ENCODE data around the gene SRRM1.
A peak's percentile ranks its signal among the peaks of the same experiment; 100 is the strongest.

SRRM1 gene, protein sequence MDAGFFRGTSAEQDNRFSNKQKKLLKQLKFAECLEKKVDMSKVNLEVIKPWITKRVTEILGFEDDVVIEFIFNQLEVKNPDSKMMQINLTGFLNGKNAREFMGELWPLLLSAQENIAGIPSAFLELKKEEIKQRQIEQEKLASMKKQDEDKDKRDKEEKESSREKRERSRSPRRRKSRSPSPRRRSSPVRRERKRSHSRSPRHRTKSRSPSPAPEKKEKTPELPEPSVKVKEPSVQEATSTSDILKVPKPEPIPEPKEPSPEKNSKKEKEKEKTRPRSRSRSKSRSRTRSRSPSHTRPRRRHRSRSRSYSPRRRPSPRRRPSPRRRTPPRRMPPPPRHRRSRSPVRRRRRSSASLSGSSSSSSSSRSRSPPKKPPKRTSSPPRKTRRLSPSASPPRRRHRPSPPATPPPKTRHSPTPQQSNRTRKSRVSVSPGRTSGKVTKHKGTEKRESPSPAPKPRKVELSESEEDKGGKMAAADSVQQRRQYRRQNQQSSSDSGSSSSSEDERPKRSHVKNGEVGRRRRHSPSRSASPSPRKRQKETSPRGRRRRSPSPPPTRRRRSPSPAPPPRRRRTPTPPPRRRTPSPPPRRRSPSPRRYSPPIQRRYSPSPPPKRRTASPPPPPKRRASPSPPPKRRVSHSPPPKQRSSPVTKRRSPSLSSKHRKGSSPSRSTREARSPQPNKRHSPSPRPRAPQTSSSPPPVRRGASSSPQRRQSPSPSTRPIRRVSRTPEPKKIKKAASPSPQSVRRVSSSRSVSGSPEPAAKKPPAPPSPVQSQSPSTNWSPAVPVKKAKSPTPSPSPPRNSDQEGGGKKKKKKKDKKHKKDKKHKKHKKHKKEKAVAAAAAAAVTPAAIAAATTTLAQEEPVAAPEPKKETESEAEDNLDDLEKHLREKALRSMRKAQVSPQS

DNA sequence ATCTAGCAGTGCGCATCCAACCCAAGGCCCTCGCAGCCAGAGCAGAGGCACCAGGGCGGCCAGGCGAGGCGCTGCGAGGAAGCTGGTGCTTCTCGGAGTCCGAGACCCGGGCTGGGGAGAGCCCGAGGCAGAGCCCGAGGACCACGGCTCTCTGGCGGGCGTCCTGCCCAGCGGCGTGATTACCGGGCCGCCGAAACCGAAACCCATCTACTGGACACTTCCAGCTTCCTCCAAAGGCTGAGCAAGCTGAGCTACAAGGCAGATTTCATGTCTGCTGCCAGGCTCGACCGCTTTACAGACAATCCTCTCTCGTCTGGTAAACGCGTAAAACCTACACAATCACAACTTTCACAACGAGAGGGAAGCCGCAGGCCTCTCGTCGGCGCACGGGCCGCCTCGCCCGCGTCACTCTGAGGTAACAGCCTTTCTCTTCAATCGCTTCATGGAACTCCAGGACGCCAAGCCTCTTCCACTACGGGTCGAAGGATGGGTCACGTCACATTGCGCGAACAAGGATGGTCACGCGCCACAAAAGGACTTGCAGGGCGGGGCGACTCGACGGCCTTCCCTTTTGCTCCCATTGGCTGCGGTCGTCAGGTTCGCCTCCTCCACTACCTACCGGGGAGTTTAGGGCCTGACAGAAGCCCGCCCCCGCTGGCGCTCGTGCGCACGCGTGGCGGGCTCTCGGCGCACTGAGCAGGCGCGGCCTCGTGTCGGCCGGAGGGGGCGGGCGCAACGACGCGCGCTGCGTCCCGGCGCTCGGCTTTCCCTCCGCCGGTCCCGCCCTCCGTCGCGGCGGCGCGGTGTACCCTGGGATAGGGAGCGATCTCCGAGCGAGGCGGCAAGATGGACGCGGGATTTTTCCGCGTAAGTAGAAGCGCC is at the start of gene SRRM1:
Gene SRRM1 (plus strand): TSS at position 822 of the 882 bp plus-strand sequence. CDS start 25 bp downstream, at position 847.
- Histone ChIP-seq H3K36me3 (ENCODE audit: control insufficient read depth, insufficient read depth, low read length) (peaks cover 8% of the 10 kb centered on the region), H3K9me3 (ENCODE audit: control insufficient read depth, insufficient read depth, low read length) (no peaks in the 10 kb centered on the region), H3K4me3 (ENCODE audit: low read depth, low read length) (peak within 1 kb of the TSS; percentile 99), H3K27me3 (ENCODE audit: control insufficient read depth, insufficient read depth, low read length) (no peaks in the 10 kb centered on the region), H3K9ac (ENCODE audit: low read depth, low read length) (peak within 1 kb of the TSS; percentile 99), H3K4me1 (ENCODE audit: control insufficient read depth, insufficient read depth, low read length) (no peaks in the 10 kb centered on the region)

DNA sequence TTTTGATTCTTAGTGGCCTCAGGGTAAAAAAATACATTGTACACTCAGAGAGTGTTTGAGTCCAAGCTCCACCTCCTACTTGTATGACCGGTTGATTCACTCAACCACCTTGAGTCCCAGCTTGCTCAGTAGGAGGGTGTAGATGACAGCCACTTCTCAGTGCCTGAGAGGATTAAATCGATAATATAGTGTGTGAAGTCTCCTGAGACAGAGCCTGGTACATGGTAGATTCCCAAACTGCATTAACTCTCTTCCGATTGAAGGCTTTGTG is 48.8 kb upstream of the SRRM1 start:
- Histone ChIP-seq H3K4me3 (ENCODE audit: low read depth, low read length) (no peak overlapping the region), H3K4me1 (ENCODE audit: control insufficient read depth, insufficient read depth, low read length) (no peaks in the 10 kb centered on the region), H3K36me3 (ENCODE audit: control insufficient read depth, insufficient read depth, low read length) (no peaks in the 10 kb centered on the region), H3K9ac (ENCODE audit: low read depth, low read length) (no peak overlapping the region), H3K27me3 (ENCODE audit: control insufficient read depth, insufficient read depth, low read length) (no peaks in the 10 kb centered on the region), H3K9me3 (ENCODE audit: control insufficient read depth, insufficient read depth, low read length) (no peaks in the 10 kb centered on the region)

DNA sequence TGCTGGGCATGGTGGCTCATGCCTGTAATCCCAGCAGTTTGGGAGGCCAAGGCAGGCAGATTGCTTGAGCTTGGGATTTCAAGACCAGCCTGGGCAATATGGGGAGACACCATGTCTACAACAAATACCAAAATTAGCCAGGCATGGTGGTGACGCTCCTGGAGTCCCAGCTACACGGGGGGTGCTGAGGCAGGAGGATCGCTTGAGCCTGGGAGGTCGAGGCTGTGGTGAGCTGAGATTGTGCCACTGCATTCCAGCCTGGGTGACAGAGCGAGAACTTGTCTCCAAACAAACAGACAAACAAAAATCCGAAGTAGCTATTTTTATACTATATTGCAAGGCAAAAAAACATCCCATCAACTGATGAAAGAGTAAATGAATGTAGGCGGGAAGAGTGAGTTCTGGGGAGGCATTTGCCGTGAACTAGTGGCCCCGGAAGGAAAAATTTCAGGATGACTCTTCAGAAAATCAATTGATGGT is 46.7 kb upstream of the SRRM1 start:
- H3K36me3 ChIP-seq (ENCODE audit: control insufficient read depth, insufficient read depth, low read length), result no peaks in the 10 kb centered on the region
- no peaks in the 10 kb centered on the region for H3K9me3 ChIP-seq (ENCODE audit: control insufficient read depth, insufficient read depth, low read length)
- no peak overlapping the region for H3K4me3 ChIP-seq (ENCODE audit: low read depth, low read length)
- H3K4me1 ChIP-seq (ENCODE audit: control insufficient read depth, insufficient read depth, low read length), result no peaks in the 10 kb centered on the region
- H3K9ac ChIP-seq (ENCODE audit: low read depth, low read length), result no peak overlapping the region
- no peaks in the 10 kb centered on the region for H3K27me3 ChIP-seq (ENCODE audit: control insufficient read depth, insufficient read depth, low read length)

DNA sequence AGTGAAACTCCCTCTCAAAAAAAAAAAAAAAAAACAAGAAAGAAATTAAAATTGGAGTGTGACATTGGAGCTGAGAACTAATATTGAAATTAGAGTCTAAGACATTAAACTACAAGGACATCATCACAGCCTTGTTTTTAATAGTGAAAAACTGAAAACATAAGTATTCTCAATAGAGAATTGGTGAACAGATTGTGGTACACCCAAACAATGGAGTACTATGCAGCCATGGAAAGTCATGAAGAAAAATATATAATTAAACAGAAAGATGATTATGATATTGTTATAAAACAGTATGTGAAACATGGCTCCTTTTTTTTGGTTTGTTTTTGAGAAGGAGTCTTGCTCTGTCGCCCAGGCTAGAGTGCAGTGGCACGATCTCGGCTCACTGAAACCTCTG is 43.8 kb upstream of the SRRM1 start:
- no peaks in the 10 kb centered on the region for H3K36me3 ChIP-seq (ENCODE audit: control insufficient read depth, insufficient read depth, low read length)
- no peak overlapping the region for H3K9ac ChIP-seq (ENCODE audit: low read depth, low read length)
- no peaks in the 10 kb centered on the region for H3K9me3 ChIP-seq (ENCODE audit: control insufficient read depth, insufficient read depth, low read length)
- no peaks in the 10 kb centered on the region for H3K27me3 ChIP-seq (ENCODE audit: control insufficient read depth, insufficient read depth, low read length)
- no peaks in the 10 kb centered on the region for H3K4me1 ChIP-seq (ENCODE audit: control insufficient read depth, insufficient read depth, low read length)
- H3K4me3 ChIP-seq (ENCODE audit: low read depth, low read length), result no peak overlapping the region

DNA sequence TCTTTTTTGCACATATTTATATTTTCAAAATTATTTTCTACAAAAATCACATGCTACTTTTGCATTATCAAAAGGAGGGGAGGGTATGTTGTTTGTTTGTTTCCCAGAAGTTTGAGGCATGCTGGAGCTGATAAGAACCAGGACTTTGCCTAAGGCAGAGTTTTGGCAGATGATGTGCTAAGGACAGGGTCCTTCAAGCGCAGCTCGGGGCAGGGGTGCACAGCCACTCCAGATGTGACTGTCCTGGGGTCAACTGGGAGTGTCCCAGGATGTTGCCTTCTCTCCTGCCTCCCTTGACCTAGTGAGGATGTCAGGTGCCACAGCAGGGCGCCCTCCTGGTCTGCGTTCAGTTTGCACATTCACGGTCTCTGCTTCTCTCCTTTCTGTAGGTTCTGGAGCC is 42.6 kb upstream of the SRRM1 start:
- Histone ChIP-seq H3K9me3 (ENCODE audit: control insufficient read depth, insufficient read depth, low read length) (no peaks in the 10 kb centered on the region), H3K4me1 (ENCODE audit: control insufficient read depth, insufficient read depth, low read length) (no peaks in the 10 kb centered on the region), H3K27me3 (ENCODE audit: control insufficient read depth, insufficient read depth, low read length) (no peaks in the 10 kb centered on the region), H3K4me3 (ENCODE audit: low read depth, low read length) (no peak overlapping the region), H3K36me3 (ENCODE audit: control insufficient read depth, insufficient read depth, low read length) (no peaks in the 10 kb centered on the region), H3K9ac (ENCODE audit: low read depth, low read length) (no peak overlapping the region)

DNA sequence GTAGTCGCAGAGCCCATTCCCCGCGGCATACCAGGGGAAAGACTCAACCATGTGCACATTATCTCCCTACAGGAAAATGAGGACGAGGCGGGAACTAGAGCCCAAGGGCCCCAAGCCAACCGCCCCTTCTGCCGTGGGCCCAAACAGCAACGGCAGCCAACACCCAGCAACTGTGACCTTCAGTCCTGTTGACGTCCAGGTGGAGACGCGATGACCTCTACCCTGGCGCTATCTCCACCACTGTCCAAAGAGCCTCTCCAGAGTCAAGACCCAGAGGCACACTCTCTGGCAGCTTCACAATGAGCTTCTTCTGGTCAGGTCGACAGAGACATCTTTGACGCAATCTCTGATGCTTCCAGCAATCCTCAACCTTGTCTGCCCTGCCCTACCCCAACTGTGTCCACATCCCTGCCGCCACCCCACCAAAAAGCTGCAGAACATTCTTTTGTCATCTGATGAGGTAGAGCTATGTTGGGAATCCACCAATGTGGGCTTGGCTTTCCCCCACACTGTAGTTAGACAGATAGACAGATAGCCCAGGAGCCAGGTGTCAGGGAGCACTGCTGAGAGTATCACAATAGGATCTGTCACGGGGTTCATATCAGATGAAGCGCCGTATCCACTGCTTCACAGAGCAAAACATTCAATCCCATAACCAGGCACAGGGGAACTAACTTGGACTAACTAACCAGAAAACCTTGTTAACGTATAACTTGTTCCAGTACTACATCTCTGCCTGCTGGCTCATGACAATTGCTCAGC is 37.4 kb upstream of the SRRM1 start:
- Histone ChIP-seq H3K9me3 (ENCODE audit: control insufficient read depth, insufficient read depth, low read length) (no peaks in the 10 kb centered on the region), H3K27me3 (ENCODE audit: control insufficient read depth, insufficient read depth, low read length) (no peaks in the 10 kb centered on the region), H3K4me1 (ENCODE audit: control insufficient read depth, insufficient read depth, low read length) (no peaks in the 10 kb centered on the region), H3K36me3 (ENCODE audit: control insufficient read depth, insufficient read depth, low read length) (no peaks in the 10 kb centered on the region), H3K9ac (ENCODE audit: low read depth, low read length) (no peak overlapping the region), H3K4me3 (ENCODE audit: low read depth, low read length) (no peak overlapping the region)

DNA sequence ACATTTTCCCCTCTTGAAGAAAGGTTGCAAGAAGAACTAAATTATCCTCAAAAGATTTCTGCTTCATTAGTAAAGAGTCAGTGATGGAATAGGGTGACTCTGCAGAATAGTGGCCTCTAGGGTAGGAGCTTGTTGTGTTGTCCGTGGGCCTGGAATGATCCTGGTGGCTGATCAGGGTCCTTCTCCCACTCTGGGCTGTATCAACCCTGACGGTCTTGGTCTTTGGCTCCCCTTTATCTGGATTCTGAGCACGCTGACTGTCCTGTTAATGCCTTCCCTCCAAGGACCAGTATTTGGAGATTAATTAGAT is 36.9 kb upstream of the SRRM1 start:
- Histone ChIP-seq H3K4me3 (ENCODE audit: low read depth, low read length) (no peak overlapping the region), H3K36me3 (ENCODE audit: control insufficient read depth, insufficient read depth, low read length) (no peaks in the 10 kb centered on the region), H3K27me3 (ENCODE audit: control insufficient read depth, insufficient read depth, low read length) (no peaks in the 10 kb centered on the region), H3K9ac (ENCODE audit: low read depth, low read length) (no peak overlapping the region), H3K4me1 (ENCODE audit: control insufficient read depth, insufficient read depth, low read length) (no peaks in the 10 kb centered on the region), H3K9me3 (ENCODE audit: control insufficient read depth, insufficient read depth, low read length) (no peaks in the 10 kb centered on the region)

DNA sequence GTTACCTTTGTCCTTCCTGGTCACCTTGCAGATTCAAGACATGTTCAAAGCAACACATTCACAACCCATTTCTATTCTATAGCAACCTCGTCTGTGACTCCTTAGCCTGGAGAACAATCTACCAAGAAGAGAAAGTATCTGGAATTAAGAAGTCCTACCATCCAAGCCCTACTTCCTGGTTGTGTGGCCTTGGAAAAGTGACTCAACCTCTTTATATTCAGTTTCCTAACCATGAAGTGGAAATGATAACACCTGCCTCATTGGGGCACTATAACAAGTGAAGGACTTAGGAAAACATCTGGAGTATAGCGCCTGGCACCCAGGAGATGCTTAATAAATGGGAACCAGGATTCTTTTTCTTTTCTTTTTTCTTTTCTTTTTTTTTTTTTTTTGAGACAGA is 36.5 kb upstream of the SRRM1 start:
- H3K27me3 ChIP-seq (ENCODE audit: control insufficient read depth, insufficient read depth, low read length), result no peaks in the 10 kb centered on the region

DNA sequence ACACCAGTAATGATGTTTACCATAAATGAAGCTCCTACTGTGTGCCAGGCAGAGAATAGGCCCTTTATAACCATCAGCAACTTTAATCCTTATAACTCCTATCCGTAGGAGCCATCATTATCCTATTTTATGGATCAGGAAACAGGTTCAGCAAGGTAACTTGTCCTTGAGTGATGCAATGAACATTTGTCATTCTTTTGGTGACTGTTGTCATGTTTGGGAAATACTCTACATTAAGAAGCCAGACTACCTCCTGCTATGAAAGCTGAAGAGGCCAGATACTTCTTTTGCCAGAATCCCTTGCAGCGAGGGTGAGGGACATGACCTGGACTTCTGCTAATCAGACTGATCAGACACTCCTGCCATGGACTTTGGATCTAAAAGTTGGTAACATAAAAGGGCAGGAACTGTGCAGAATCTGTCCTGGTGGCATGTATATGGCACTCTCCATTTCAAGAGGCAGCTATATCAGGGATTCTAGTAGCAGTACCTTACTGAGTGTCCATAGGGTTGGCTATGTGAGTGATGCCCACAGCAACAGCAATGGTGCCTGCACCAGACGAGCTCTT is 33.1 kb upstream of the SRRM1 start:
- no peaks in the 10 kb centered on the region for H3K36me3 ChIP-seq (ENCODE audit: control insufficient read depth, insufficient read depth, low read length)
- H3K27me3 ChIP-seq (ENCODE audit: control insufficient read depth, insufficient read depth, low read length), result no peaks in the 10 kb centered on the region
- no peaks in the 10 kb centered on the region for H3K4me1 ChIP-seq (ENCODE audit: control insufficient read depth, insufficient read depth, low read length)
- no peaks in the 10 kb centered on the region for H3K9me3 ChIP-seq (ENCODE audit: control insufficient read depth, insufficient read depth, low read length)
- no peak overlapping the region for H3K4me3 ChIP-seq (ENCODE audit: low read depth, low read length)
- no peak overlapping the region for H3K9ac ChIP-seq (ENCODE audit: low read depth, low read length)

More for the DNA sequence above, 36.5 kb upstream of the SRRM1 start:
- Histone ChIP-seq H3K36me3 (ENCODE audit: control insufficient read depth, insufficient read depth, low read length) (no peaks in the 10 kb centered on the region), H3K4me1 (ENCODE audit: control insufficient read depth, insufficient read depth, low read length) (no peaks in the 10 kb centered on the region), H3K4me3 (ENCODE audit: low read depth, low read length) (no peak overlapping the region), H3K9me3 (ENCODE audit: control insufficient read depth, insufficient read depth, low read length) (no peaks in the 10 kb centered on the region), H3K9ac (ENCODE audit: low read depth, low read length) (no peak overlapping the region)

DNA sequence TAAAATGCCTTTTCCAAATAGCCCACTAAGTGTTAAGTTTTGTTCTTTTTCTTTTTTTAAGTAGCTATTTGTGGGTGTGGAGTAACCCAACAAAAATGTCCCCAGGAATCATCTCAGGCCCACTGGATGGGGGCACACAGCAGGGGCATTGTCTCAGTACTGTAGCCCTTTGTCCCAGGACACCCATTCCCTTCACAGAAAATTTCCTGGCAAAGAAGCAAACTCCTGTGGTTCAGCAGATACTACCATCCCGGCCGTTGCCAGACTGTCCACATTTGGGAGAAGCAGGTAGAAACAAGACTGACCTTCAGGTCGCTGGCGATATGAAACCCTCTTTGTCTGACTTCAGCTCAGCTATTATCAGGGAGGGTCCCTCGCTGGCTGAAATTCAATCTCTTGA is 23.7 kb upstream of the SRRM1 start:
- H3K4me3 ChIP-seq (ENCODE audit: low read depth, low read length), result no peak overlapping the region
- H3K9me3 ChIP-seq (ENCODE audit: control insufficient read depth, insufficient read depth, low read length), result no peaks in the 10 kb centered on the region
- no peaks in the 10 kb centered on the region for H3K36me3 ChIP-seq (ENCODE audit: control insufficient read depth, insufficient read depth, low read length)
- H3K27me3 ChIP-seq (ENCODE audit: control insufficient read depth, insufficient read depth, low read length), result no peaks in the 10 kb centered on the region
- H3K4me1 ChIP-seq (ENCODE audit: control insufficient read depth, insufficient read depth, low read length), result no peaks in the 10 kb centered on the region
- H3K9ac ChIP-seq (ENCODE audit: low read depth, low read length), result no peak overlapping the region

DNA sequence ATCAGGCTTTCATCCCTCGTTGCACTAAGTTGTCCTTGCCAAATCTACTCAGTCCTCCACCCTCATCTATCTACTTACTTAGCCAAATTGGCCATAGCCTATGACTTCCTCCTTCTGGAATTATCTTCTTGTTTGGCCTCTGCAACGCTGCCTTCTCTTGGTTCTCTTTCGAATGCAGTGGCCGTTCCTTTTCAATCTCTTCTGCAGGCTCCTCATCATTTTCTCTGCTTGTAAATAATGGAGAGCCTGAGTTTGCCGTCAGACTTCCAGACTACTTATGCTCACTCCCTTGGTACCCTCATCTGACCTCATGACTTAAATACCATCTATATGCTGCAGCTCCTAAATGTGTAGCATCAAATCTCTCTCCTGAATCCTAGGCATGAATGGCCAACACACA is 22.4 kb upstream of the SRRM1 start:
- Histone ChIP-seq H3K27me3 (ENCODE audit: control insufficient read depth, insufficient read depth, low read length) (no peaks in the 10 kb centered on the region), H3K4me1 (ENCODE audit: control insufficient read depth, insufficient read depth, low read length) (no peaks in the 10 kb centered on the region), H3K4me3 (ENCODE audit: low read depth, low read length) (no peak overlapping the region), H3K36me3 (ENCODE audit: control insufficient read depth, insufficient read depth, low read length) (no peaks in the 10 kb centered on the region), H3K9me3 (ENCODE audit: control insufficient read depth, insufficient read depth, low read length) (no peaks in the 10 kb centered on the region), H3K9ac (ENCODE audit: low read depth, low read length) (no peak overlapping the region)
